Measurements from ENCODE around the gene POLR1A. TPM values are rescaled to one million over a fixed set of nuclear protein-coding genes. Genes with fewer than 3 reads are reported as not detected.
A peak's percentile ranks its signal among the peaks of the same experiment; 100 is the strongest.

Gene POLR1A
- total RNA-seq, 1 donor from 2014 or later = 61.6 TPM

DNA sequence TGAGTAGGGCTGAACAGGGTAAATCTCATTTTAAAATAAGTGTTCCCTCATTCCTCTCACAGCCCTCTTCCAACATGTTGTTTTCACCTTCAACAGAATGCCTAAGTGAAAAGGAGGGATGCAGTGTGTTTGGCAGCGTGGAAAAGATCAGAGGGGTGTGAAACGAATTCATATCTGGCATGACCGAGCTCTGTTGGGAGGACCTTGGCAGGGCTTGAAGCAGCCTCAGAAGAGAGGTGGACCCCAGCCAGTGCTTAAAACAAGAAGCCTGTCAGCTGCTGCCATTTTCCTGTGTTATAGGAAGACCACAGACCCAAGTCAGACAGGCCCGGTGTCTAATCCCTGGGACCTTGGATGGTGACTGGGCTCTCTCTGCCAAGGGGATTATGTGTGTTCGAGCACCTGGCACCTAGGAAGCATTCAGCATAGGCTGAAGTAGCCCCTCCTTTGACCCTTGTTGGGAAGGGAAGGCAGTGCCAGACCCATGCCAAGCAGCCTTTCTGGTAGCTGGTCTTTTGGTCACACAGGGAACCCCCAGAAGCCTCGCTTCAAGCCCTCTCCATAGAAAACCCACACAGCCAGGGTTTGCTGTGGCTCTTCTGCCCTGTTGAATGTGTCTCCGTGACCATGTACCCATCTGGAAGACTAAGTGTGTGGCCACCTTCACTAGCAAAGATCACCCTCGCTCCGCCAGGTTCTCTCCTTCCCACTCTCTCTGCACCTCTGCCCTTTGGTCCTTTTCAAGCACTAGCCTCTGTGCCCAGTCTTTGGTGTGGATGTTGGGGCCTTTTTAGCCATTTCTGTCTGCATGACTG, 129.4 kb downstream of the POLR1A start:
- peaks cover 1% of the 10 kb centered on the region for H3K36me3 Mint-ChIP-seq
- peaks cover 11% of the 10 kb centered on the region for H3K9me3 Mint-ChIP-seq
- TF ChIP-seq, protein P1, sequence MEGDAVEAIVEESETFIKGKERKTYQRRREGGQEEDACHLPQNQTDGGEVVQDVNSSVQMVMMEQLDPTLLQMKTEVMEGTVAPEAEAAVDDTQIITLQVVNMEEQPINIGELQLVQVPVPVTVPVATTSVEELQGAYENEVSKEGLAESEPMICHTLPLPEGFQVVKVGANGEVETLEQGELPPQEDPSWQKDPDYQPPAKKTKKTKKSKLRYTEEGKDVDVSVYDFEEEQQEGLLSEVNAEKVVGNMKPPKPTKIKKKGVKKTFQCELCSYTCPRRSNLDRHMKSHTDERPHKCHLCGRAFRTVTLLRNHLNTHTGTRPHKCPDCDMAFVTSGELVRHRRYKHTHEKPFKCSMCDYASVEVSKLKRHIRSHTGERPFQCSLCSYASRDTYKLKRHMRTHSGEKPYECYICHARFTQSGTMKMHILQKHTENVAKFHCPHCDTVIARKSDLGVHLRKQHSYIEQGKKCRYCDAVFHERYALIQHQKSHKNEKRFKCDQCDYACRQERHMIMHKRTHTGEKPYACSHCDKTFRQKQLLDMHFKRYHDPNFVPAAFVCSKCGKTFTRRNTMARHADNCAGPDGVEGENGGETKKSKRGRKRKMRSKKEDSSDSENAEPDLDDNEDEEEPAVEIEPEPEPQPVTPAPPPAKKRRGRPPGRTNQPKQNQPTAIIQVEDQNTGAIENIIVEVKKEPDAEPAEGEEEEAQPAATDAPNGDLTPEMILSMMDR (IDR thresholded peaks at IDR 0.05; ENCODE audit: unreplicated experiment) = no peak
- no peaks in the 10 kb centered on the region for H3K27me3 Mint-ChIP-seq (ENCODE audit: low read depth)
- peak in 1 of 2 experiments; percentile 28 for DNase-seq (ENCODE audit: low spot score in 2 of 2, unreplicated experiment in 2 of 2)
- H3K27ac Mint-ChIP-seq = no peak overlapping the region
- H3K4me3 Mint-ChIP-seq = no peak overlapping the region
- peaks cover 3% of the 10 kb centered on the region for H3K4me1 Mint-ChIP-seq

DNA sequence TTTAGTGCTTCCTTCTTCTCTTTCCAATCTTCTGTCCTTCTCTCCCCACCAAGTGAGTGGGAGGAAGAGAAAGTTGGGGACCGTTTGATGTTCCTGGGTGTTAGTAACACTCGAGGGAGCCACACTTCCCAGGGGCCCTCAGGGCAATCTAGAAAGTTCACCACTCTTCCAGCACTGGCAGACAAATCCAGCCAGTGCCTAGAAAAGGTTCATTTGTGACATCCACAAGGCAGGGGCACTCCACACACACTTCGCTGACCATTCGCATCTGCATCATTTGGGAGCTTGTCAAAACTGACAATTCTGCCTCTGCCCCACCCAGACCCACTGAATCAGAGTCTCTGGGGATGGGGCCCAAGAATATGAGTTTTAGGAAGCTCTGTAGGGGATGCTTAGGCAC, 130.1 kb downstream of the POLR1A start:
- no peak for DNase-seq (ENCODE audit: low spot score in 2 of 2, unreplicated experiment in 2 of 2)
- no peaks in the 10 kb centered on the region for H3K27me3 Mint-ChIP-seq (ENCODE audit: low read depth)
- H3K9me3 Mint-ChIP-seq = peaks cover 13% of the 10 kb centered on the region
- H3K4me3 Mint-ChIP-seq = no peak overlapping the region
- no peak overlapping the region for H3K27ac Mint-ChIP-seq
- peaks cover 3% of the 10 kb centered on the region for H3K4me1 Mint-ChIP-seq
- TF ChIP-seq, protein P1 (IDR thresholded peaks at IDR 0.05; ENCODE audit: unreplicated experiment) = no peak
- peaks cover 1% of the 10 kb centered on the region for H3K36me3 Mint-ChIP-seq

DNA sequence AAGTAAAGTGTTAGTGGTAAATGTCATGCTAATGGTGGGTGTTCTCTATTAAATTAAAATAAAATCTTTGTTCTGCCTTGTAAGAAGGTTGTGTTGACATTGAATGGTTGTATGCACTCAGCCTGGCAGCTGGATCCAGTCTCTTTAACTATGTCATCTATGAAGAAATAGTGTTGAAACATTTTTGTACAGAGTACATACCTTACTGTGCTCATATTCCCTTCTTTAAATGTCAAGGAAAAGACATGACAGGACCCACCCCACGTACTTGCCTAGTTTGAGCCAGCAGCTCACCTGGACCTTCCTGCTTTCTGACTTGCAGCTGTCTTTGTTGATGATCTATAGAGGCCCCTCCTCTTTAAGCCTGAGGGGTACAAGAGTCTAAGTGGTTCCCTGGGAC, 131.3 kb downstream of the POLR1A start:
- Mint-ChIP-seq H3K4me3 (no peak overlapping the region), H3K9me3 (peaks cover 15% of the 10 kb centered on the region), H3K36me3 (peaks cover 1% of the 10 kb centered on the region), H3K4me1 (peaks cover 3% of the 10 kb centered on the region), H3K27ac (no peak overlapping the region), H3K27me3 (ENCODE audit: low read depth) (no peaks in the 10 kb centered on the region)
- TF ChIP-seq, protein P1 (IDR thresholded peaks at IDR 0.05; ENCODE audit: unreplicated experiment) = no peak
- DNase-seq (ENCODE audit: low spot score in 2 of 2, unreplicated experiment in 2 of 2) = no peak

DNA sequence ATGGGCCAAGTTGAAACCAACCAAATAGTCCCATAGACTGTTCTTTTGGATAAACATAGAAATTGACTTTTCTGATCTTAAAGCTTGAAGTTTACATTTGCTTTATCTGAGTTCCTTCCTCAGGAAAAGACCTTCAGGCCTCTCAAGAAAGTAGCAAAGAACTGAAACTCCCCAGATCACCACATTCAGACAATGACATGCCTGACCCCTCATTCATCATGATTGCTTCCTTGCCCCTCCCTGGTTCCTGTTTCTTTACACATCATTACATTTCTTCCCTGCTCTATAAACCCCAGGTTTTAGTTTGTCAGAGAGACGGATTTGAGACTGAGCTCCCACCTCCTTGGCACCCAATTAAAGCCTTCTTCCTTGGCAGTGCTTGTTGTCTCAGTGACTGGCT, 133.3 kb downstream of the POLR1A start:
- TF ChIP-seq, protein P1 (IDR thresholded peaks at IDR 0.05; ENCODE audit: unreplicated experiment) = no peak
- Mint-ChIP-seq H3K36me3 (peaks cover 1% of the 10 kb centered on the region), H3K4me1 (peaks cover 3% of the 10 kb centered on the region), H3K4me3 (no peak overlapping the region), H3K27ac (no peak overlapping the region), H3K9me3 (peaks cover 15% of the 10 kb centered on the region), H3K27me3 (ENCODE audit: low read depth) (no peaks in the 10 kb centered on the region)
- no peak for DNase-seq (ENCODE audit: low spot score in 2 of 2, unreplicated experiment in 2 of 2)

DNA sequence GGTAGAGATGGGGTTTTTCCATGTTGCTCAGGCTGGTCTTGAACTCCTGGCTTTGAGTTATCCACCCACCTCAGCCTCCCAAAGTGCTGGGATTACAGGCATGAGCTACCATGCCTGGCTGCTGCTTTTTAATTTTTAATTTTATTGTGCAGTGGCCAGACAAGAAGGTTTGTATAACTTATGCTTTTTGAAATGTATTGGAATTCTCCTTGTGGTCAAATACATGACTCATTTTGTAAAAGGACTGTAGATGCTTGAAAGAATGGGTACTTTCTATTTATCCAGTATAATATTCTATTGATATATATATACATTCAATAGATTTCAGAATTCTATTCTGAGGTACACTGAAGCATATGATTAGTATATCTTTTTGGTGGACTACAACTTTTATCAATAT, 134.3 kb downstream of the POLR1A start:
- Mint-ChIP-seq H3K9me3 (peaks cover 20% of the 10 kb centered on the region), H3K4me1 (peaks cover 3% of the 10 kb centered on the region), H3K36me3 (peaks cover 1% of the 10 kb centered on the region), H3K27ac (no peak overlapping the region), H3K4me3 (no peak overlapping the region), H3K27me3 (ENCODE audit: low read depth) (no peaks in the 10 kb centered on the region)
- TF ChIP-seq, protein P1 (IDR thresholded peaks at IDR 0.05; ENCODE audit: unreplicated experiment) = no peak
- DNase-seq (ENCODE audit: low spot score in 2 of 2, unreplicated experiment in 2 of 2) = no peak

Other genes starting within 250 kb of the POLR1A start
- 23.2 to 28.6 TPM (median 25.8 TPM) in 3 replicates for gene ST3GAL5, start 216.9 kb downstream of the POLR1A start, total RNA-seq
- gene PTCD3, start 349 bp upstream of the POLR1A start, total RNA-seq = 150 to 157 TPM (median 156 TPM) in 3 replicates
- 70.4 to 74.2 TPM (median 72.6 TPM) in 3 replicates for gene IMMT, start 89.6 kb upstream of the POLR1A start, total RNA-seq
- gene MRPL35, start 93.6 kb upstream of the POLR1A start, total RNA-seq = 21.9 to 22.4 TPM (median 22.0 TPM) in 3 replicates
- 1.1 to 1.9 TPM (median 1.8 TPM) in 3 replicates for gene REEP1, start 231.7 kb upstream of the POLR1A start, total RNA-seq

All from mesothelial cell of epicardium (in vitro differentiated cells).